GM19455 (cell line): ENCODE data around the gene MCUB.
A peak's percentile ranks its signal among the peaks of the same experiment; 100 is the strongest.

Experiments used
- ATAC-seq: cut with Tn5 transposase; IDR thresholded peaks from one replicate; pipeline ENCODE4 v1.9.1; 2021; ENCODE audit not compliant: unreplicated experiment

MCUB gene

DNA sequence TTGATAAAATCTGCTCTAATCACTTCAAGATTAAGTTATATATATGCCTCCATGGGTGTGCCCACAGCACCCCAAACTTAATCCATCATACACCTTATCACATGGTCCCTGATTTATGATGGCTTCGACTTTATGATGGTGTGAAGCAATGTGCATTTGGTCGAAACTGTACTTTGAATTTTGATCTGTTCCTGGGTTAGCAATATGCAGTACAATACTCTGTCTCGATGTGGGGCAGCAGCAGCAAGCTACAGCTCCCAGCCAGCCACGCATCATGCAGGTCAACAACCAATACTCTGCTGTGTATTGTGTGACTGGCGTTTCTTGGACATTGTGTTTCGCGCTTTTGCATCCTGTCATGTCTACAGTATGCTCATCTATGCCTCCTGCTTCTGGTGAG lies 62.6 kb downstream of the MCUB start:
- ATAC-seq: no peak

DNA sequence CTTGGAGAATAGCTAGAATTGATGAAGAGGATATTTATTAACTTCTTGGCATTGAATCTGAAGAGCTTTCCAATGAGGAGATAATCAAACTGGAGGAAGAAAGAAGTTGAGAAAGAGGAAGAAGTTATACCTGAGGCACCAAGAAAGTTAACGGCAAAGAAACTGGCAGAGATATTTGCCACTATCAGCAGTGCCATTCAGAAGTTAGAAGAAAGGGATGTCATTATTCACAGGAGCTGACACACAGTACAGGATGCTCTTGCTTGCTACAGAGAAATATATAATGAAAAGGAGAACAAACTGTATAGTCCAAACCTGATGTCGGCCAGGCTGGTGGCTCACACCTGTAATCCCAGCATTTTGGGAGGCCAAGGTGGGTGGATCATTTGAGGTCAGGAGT lies 64.5 kb downstream of the MCUB start:
- no peak for ATAC-seq

DNA sequence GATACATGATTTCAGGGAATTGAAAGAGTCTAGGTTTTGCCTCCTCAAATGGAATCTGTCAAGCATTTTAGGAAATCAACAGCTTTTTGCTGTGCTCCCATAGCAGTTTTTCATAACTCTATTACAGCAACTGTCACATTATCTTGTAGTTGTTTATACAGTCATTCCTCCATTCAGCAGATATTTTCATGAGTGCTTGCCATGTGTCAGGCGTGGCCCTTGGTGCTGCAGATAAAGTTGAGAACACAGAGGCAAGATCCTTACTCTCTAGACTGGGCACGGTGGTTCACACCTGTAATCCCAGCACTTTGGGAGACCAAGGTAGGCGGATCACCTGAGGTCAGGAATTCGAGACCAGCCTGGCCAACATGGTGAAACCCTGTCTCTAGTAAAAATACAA lies 67.3 kb downstream of the MCUB start:
- no peak for ATAC-seq

DNA sequence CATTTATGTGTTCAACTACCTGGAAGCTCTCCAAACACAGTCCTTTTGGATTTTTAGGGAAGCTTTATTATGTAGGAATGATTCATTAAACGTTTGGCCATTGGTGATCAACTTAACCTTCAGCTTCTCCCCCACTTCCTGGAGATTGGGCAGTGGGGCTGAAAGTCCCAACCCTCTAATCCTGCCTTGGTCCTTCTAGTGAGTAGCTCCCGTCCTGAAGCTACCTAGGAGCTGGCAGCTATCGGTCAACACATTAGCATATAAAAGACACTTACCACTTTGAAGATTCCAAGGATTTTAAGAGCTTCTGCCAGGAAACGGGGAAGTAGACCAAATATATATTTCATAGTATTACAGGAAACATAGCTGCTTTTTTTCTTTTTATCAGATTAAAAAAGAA lies 69.7 kb downstream of the MCUB start:
- no peak for ATAC-seq

DNA sequence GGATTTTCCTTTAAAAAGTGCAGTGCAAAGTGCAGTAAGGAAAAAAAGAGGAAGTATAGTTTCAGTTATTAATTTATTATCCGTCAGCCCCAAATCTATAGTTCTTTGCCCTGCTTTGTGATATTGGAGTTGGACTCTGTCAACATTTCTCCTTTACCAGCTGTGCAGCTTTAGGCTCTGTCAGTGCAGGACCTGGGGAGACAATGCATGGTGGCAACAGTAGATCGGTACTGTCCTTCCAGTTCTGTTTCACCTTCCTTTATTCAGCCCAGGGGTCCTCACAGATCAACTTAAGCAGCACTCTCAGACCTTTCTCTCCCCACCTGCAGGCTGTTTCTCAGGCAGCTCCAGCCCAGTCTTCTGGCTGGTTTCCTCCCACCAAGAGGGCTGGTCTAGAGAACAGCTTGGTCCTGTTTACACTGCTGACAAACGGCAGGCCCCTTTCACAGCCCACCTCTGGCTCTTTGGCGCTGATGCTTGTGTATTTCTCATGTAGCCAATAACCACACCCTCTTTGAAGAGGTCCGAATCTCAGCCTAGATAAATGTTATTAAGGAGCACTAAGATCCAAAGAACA lies 71.6 kb downstream of the MCUB start:
- ATAC-seq: no peak

DNA sequence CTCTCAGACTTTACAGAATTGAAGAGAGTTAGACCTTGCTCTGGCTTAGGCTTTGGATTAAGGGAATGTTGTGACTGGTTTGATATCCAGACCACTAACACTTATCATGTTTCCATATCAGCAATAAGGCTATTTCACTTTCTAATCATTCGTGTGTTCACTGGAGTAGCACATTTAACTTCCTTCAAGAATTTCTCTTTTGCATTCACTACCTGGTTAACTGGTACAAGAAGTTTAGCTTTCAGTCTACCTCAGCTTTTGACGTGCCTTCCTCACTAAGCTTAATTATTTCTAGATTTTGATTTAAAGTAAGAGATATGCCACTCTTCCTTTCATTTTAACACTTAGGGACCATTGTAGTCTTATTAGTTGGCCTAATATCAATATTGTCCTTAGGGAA lies 80.6 kb downstream of the MCUB start:
- ATAC-seq: no peak

DNA sequence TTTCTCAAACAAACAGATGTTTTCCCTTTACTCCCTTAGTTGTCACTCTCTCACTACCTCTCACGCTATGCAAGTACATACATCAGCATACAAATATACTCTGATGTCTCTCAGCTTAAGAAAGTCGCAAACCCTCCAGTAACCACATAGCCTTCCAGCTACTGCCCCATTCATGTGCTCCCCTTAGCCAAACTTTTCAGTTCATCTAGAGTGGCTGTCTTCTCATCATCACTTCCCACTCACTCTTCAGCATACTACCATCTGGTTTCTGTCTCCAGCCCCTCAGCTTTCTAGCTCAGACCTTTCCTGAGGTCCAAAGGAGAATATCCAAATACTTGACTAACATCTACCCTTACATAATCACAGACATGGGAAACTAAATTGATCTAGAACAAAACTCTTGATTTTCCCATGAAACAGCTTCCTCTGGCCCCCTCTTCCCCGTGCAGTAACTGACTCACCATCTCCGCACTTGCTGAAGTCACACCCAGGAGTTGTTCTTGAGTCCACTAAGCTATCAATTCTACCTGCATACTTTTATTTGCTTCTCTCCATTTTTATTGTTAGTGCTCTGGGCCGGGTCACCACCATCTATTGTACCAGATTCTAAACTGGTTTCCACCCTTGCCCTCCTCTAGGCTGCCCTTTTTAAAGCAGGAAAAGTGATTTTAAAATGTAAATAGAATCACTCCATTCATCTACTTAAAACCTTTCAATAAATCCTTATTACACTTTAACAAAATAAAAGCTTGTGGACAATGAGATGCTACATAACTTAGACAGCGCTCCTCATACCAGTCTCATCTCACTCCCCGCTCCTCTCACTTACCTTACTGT lies 86.0 kb downstream of the MCUB start:
- ATAC-seq: no peak

DNA sequence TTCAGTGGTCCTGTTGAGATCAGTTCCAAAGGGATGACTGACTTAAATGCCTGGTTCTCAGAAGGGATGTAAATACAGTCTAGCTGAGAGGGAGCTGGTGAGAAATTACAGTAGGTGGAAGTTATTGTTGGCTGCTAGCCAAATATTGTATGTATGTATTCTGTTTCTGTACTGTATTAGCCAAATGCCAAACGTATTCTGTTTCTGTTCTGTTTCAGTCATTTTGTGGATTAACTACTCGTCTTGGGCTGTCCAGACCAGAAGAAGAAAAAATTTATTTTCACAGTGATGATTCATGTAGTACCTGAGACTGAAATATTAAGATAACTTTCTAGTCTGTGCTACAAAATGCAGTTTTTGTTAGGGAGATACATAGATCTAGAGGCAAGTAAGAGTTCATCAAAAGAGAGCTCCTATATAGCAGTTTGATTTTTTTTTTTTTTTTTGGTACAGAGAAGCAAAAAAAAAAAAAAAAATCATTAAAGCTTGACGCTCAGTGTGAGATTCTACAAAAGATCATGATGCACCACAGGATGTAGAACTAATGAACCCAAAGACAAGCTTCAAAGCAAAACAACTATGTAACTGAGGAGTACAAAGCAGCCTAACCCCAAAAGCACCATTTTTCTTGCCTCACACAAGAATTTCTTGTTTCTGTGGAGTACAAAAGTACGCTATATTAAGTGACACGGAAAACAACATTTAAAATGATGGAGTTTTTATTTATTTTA lies 88.4 kb downstream of the MCUB start:
- peak; percentile 60 for ATAC-seq

DNA sequence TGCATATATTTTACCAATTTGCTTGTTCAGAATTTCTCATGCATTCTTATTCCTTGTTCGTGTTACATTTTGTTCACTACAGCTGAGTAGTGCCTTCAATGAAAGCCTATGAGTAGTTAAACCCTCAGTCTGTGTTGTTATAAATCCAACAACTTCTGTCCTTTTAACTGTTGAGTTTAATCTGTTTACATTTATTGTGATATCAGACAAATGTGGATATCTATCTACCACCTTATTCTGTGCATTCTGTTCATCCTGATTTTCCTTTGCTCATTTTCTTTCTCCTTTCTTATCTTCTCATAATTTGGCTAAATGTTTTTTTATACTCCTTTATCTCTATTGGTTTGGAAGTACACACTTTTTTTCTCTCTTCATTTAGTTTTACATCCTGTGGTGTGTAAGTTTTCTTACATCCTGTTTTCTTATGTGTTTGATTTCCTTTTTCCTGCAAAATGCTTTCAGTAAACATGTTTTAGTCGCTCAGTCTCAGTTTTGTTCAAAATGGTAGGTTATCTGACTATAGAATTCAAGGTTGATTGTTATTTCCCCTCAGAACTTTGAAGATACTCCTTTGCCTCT lies 89.0 kb downstream of the MCUB start:
- no peak for ATAC-seq

DNA sequence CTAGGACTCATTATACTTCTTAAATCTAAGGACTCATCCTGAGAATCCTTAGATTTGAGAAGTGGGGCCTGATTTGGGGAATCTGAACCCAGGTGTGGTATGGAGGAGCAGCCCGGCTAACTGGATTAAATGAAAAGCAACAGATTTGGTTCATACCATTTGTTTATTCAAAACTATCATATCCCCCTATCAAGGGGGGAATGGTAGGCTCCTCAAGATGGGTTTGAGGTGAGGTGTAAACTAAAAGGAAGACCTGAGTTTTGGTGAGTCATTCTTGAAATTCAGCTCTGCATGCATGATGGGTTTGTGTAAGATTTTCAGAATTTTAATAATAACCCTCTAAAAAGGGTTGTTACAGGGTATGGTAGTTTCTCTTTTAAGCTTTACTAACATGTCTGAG lies 89.8 kb downstream of the MCUB start:
- peak; percentile 84 for ATAC-seq

DNA sequence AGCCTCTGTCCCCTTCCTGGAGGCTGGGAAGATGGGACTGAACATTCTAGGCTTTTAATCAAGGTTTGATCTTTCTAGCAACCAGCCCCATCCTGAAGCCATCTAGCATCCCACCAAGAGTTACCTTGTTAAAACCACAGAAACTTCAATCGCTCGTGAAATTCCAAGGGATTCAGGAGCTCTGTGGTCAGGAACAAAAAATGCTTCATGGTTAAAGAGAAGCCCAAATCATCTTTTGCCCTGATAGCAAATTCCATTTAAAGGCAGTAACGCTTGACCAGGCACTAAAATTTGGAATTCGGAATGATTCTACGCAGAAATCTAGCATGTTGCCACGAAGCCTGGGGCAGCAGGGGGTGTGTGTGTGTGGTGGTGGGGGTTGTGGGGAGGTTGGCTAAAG lies 95.3 kb downstream of the MCUB start:
- ATAC-seq: no peak

DNA sequence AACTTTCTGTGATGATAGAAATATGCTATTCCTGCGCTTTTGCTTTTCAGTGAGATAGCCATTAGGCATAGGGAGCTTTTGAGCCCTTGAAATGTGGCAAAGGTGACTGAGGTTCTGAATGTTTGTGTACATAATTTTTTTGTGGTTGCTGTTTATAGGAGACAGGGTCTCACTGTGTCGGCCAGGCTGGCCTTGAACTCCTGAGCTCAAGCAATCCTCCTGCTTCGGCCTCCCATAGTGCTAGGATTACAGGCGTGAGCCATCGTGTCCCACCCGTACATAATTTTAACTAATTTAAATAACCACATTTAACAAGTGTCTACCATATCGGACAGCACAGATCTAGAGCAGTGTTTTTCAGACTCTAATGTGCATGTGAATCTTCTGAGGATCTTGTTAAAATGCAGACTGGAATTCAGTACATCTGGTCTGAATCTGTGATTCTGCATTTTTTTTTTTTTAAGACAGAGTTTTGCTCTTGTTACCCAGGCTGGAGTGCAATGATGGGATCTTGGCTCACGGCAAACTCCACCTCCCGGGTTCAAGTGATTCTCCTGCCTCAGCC lies 97.9 kb downstream of the MCUB start:
- ATAC-seq: no peak

DNA sequence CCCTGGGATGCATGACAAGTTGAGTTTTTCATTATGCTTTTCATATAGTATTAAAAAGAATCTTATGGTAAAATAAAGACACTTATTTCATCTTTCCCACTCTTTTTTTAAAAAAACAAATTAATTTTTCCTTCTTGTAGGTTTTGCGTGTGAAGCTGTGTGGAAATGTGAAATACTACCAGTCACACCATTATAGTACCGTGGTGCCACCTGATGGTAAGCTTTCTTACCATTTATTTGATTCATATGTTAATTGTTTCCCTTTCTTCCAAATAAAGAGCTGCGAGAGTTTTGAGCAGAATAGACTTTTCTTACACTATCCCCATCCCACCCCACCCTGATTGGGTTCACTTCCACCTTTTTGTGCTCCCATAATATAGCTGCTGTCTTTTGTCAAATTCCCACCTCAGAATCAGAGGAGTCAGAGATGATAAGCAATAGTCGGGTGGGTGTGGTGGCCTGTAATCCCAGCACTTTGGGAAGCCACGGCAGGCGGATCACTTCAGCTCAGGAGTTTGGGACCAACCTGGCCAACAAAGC lies 98.9 kb downstream of the MCUB start:
- ATAC-seq: no peak

DNA sequence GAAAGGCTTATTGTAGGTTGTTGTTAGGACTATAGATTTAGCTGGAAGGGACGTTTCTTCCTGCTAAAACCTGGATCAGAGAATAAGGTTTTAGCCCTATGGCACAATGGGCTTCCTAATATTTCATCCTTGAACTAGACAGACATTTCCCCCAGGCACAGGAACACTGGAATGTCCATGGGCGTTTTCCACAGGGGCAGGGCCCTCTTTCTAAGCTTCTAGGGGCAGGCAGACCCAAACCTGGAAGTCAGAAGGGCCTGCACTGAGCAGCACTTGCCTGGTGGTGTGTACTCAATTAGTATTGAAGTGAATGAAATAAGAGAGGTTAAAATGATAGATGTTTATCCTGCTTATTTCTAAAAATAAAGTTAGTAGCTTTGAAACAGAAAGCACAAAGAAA lies 102.1 kb downstream of the MCUB start:
- ATAC-seq: no peak

DNA sequence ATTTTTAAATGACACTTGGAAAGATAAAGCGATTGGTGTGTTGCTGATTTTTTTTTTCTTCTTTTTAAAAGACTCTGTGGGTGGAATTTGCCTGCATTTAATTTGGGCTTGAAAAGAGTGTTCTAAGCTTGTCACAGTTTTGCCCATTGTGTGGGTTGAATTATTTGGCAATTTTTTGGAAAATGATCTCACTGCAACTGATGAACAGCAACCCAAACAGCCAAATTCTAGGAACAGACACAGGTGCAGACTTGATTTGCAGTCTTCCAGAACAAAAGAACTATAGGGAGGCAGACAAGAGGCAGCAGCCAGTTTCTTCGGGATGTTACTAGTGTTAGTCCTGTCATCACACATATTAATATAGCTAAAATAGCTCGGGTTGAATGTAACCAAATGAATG lies 102.7 kb downstream of the MCUB start:
- no peak for ATAC-seq

DNA sequence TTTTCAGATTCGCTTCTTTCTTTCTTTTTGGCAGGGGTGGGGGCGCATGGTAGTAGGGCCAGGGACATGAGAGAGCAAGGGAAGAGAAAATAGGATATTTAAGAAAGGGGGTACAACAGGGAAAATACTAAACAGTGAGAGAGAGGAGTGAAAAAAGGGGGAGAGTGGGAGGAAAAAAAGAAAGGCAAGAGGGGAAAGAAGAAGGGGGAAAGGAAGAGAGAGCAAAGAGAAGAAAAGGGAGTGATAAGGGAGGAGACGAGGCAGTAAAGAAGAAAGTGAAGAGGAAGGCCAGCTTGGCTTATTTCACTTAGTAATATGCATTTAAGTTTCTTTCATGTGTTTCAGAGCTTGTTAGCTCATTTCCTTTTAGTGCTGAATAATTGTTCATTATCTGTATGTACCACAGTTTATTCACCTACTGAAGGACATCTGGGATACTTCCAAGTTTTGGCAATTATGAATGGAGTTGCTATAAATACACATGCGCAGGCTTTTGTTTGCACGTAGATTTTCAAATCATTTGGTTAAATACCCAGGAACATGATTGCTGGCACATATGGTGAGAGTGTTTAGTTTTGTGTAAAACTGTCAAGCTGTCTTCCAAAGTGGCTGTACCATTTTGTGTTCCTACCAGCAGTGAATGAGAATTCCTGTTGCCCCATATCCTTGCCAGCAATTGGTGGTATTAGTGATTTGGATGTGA lies 105.9 kb downstream of the MCUB start:
- no peak for ATAC-seq

DNA sequence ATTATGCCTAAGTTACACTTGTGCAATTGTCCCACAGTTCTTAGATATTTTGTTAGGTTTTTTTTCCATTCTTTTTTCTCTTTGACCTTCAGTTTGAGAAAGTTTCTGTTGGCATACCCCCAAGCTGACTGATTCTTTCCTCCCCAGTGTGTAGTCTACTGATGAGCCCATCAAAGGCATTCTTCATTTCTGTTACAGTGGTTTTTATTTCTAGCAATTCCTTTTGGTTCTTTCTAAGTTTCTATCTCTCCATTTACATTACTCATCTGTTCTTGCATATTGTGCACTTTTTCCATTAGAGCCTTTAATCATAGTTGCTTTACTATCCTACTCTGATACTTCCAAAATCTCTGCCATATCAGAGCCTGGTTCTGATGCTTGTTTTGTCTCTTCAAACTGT lies 111.3 kb downstream of the MCUB start:
- ATAC-seq: no peak

DNA sequence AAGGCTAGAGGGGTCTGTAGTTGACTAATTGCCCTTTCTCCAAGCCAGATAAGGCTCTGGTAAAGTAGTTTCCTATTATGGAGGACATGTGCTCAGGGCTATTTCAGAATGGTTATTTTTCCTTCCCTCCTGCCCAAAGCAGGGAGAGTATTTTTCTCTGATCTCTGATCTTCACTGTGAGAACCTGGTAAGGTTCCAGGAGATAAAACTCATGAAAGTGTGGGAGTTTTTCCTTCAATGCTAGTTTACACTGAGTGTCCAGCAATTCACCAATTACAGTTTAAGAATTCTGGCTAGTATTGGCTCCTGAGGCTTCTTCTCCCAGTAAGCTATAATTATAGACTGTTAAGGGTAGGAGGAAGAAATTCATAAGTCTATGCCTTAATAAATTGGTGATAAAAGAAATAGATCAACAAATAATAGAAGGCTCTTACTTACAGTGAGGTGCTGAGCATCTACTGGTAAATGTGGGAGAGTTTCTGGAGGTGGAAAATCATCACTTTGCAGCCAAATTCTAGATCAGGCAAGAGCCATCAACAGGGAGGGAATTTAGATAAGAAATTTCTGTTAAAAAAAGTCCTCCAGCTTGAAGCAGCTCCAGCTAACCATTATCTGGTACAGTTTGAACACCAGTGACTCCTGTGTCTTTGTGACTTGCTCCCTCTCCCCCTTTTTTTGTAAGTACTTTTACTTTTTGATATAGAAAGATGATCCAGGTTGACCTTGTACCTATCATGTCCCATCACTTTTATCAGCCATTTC lies 112.3 kb downstream of the MCUB start:
- no peak for ATAC-seq

DNA sequence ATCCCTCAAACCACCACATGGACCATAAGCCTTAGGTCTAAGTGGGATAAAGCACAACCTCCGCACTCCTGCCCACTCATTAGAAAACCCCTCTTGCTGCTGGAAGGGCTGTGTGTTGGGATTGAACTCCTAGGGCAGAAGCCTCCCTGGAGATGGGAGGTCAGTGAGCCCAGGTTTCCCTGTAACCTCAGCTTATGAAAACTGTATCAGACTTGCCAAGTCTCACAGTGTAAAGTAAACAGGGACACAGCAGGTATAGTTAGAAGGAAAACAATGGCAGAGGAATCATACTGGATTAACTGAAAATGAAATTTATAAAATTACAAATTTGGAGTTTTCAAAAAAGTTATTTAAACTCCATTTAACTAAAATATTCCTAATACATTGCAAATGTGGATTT lies 113.3 kb downstream of the MCUB start:
- ATAC-seq: no peak

DNA sequence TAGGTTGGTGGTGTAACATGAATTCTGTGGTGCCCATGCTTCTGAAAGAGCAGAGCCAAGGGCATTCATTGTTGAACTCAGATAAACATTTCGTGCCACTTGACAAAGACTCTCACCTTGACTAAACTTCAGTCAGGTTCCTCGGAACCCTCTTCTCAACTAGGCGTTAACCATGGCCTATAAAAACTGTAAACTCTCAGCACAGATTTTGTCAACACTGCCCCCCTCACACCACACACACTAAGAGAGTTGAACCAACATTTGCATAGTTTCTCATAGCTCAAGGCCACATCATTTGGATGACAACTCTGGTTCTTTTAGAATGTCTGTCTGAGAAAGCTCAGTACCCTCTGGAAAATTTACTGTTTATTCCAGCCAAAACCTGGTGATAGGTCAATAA lies 115.1 kb downstream of the MCUB start:
- ATAC-seq: no peak
